Suprapubic skin (tissue), 4 donors: Measurements from ENCODE around the gene PPP1CC. TPM values are rescaled to one million over a fixed set of nuclear protein-coding genes. Genes with fewer than 3 reads are reported as not detected.

Source experiments
- DNase-seq, 2 donors: peaks; one replicate each; pipeline ENCODE4 v3.0.0-alpha.2; 2019; ENCODE audit warnings: low spot score in 2 of 2
- H3K27ac ChIP-seq: fragments of 200-600 bp; sonication (generic); one replicate; pipeline ENCODE4 v1.5.1; 2019
- H3K27me3 ChIP-seq: fragments of 200-600 bp; sonication (generic); one replicate; pipeline ENCODE4 v1.5.1; 2019
- H3K36me3 ChIP-seq: fragments of 200-600 bp; sonication (generic); one replicate; pipeline ENCODE4 v1.5.1; 2019
- H3K4me1 ChIP-seq: fragments of 200-600 bp; sonication (generic); one replicate; pipeline ENCODE4 v1.5.1; 2019
- H3K4me3 ChIP-seq: fragments of 200-600 bp; sonication (generic); one replicate; pipeline ENCODE4 v1.5.1; 2019; ENCODE audit warnings: mild to moderate bottlenecking
- H3K9me3 ChIP-seq: fragments of 200-600 bp; sonication (generic); one replicate; pipeline ENCODE4 v1.5.1; 2019
- CTCF ChIP-seq, 2 donors: fragments of 200-600 bp in 1 of 2; fragments of 450-650 bp in 1 of 2; sonication (generic) in 1 of 2; IDR thresholded peaks; one replicate each; pipeline ENCODE4 v1.5.1; 2016 to 2019; ENCODE audit warnings: antibody characterized with exemption in 2 of 2, mild to moderate bottlenecking in 1 of 2, moderate library complexity in 1 of 2
- EP300 ChIP-seq: sonication (generic); formaldehyde crosslinking; IDR thresholded peaks from one replicate; pipeline ENCODE4 v1.6.1; 2017; ENCODE audit warnings: antibody characterized with exemption
- POLR2A ChIP-seq, 2 donors: fragments of 450-650 bp; IDR thresholded peaks; one replicate each; pipeline ENCODE4 v1.6.1; 2017; ENCODE audit warnings: antibody characterized with exemption in 2 of 2, mild to moderate bottlenecking in 2 of 2, moderate library complexity in 2 of 2
- POLR2AphosphoS5 ChIP-seq, 3 donors: sonication (generic); formaldehyde crosslinking; IDR thresholded peaks; one replicate each; pipeline ENCODE4 v1.6.1; 2017; ENCODE audit warnings: antibody characterized with exemption in 3 of 3
- WGBS: methylation state at CpG from one replicate; pipeline ENCODE4 v1.1.5; 2018; 5-methylcytosine and 5-hydroxymethylcytosine counted together
- total RNA-seq, 4 donors: library from RNA; depleted of rRNA; stranded (reverse); fragments of >200 nt; gene quantifications; one replicate each; pipeline ENCODE4 v1.1.0, GENCODE V29; 2016

PPP1CC gene
- total RNA-seq, 4 donors from 2014 or later: 83.6 to 107 (median 100) TPM

GRCh38 chr12:110698171-110698902 is 44.4 kb downstream of the PPP1CC start:
- peak; percentile 37 to 68 for TF ChIP-seq CTCF (IDR thresholded peaks at IDR 0.05)
- no peak for TF ChIP-seq POLR2AphosphoS5 (IDR thresholded peaks at IDR 0.05)
- Histone ChIP-seq H3K9me3 (no peaks in the 10 kb centered on the region), H3K27ac (no peak overlapping the region), H3K4me1 (peaks cover 7% of the 10 kb centered on the region), H3K27me3 (no peaks in the 10 kb centered on the region), H3K4me3 (no peak overlapping the region), H3K36me3 (no peaks in the 10 kb centered on the region)
- peak; percentile 73 to 84 for DNase-seq
- 37% methylated on average over 20 of the region's 20 CpGs for WGBS

GRCh38 chr12:110697236-110697635 is 45.5 kb downstream of the PPP1CC start:
- no peaks in the 10 kb centered on the region for H3K27me3 ChIP-seq
- no peak for TF ChIP-seq EP300
- TF ChIP-seq POLR2A (IDR thresholded peaks at IDR 0.05): no peak
- TF ChIP-seq POLR2AphosphoS5 (IDR thresholded peaks at IDR 0.05): no peak
- TF ChIP-seq CTCF (IDR thresholded peaks at IDR 0.05): no peak
- H3K9me3 ChIP-seq: no peaks in the 10 kb centered on the region
- 79% methylated on average over 2 of the region's 2 CpGs for WGBS
- H3K4me1 ChIP-seq: peaks cover 7% of the 10 kb centered on the region
- H3K4me3 ChIP-seq: no peak overlapping the region
- no peak overlapping the region for H3K27ac ChIP-seq
- H3K36me3 ChIP-seq: no peaks in the 10 kb centered on the region
- DNase-seq: no peak

GRCh38 chr12:110696283-110696682 is 46.4 kb downstream of the PPP1CC start:
- 88% methylated on average over 3 of the region's 3 CpGs for WGBS
- Histone ChIP-seq H3K4me1 (peaks cover 7% of the 10 kb centered on the region), H3K9me3 (no peaks in the 10 kb centered on the region), H3K36me3 (no peaks in the 10 kb centered on the region), H3K27ac (no peak overlapping the region), H3K27me3 (no peaks in the 10 kb centered on the region), H3K4me3 (no peak overlapping the region)
- DNase-seq: no peak
- TF ChIP-seq CTCF (IDR thresholded peaks at IDR 0.05) (no peak), POLR2A (IDR thresholded peaks at IDR 0.05) (no peak), POLR2AphosphoS5 (IDR thresholded peaks at IDR 0.05) (no peak), EP300 (no peak)

- H3K36me3 ChIP-seq: no peaks in the 10 kb centered on the region
- no peak for DNase-seq
- H3K27ac ChIP-seq: peak overlapping the region; percentile 46
- no peaks in the 10 kb centered on the region for H3K9me3 ChIP-seq
- WGBS: 72% methylated on average over 12 of the region's 12 CpGs
- no peaks in the 10 kb centered on the region for H3K27me3 ChIP-seq
- no peak overlapping the region for H3K4me3 ChIP-seq
- TF ChIP-seq CTCF (IDR thresholded peaks at IDR 0.05): no peak
- no peak for TF ChIP-seq EP300
- no peak for TF ChIP-seq POLR2A (IDR thresholded peaks at IDR 0.05)
- TF ChIP-seq POLR2AphosphoS5 (IDR thresholded peaks at IDR 0.05): no peak
- H3K4me1 ChIP-seq: peaks cover 15% of the 10 kb centered on the region
Measured at GRCh38 chr12:110694330-110694901, 48.3 kb downstream of the PPP1CC start.

- Histone ChIP-seq H3K36me3 (no peaks in the 10 kb centered on the region), H3K27ac (peak overlapping the region; percentile 46), H3K27me3 (no peaks in the 10 kb centered on the region), H3K4me1 (peaks cover 21% of the 10 kb centered on the region), H3K4me3 (no peak overlapping the region), H3K9me3 (no peaks in the 10 kb centered on the region)
- TF ChIP-seq EP300 (no peak), POLR2A (IDR thresholded peaks at IDR 0.05) (no peak), POLR2AphosphoS5 (IDR thresholded peaks at IDR 0.05) (no peak), CTCF (IDR thresholded peaks at IDR 0.05) (no peak)
- no peak for DNase-seq
- WGBS: 68% methylated on average over 7 of the region's 7 CpGs
Measured at GRCh38 chr12:110693731-110694130, 49.0 kb downstream of the PPP1CC start.
